HPDE6-E6E7 (cell line): ENCODE results near the gene PMVK.
"Not testable (repeated sequence)": the region's sequence is repeated elsewhere in the genome, so short reads cannot be mapped to it uniquely, and the experiment has no call there.

Experiments used
- DNase-seq: peaks from one replicate; pipeline ENCODE4 v3.0.0; 2011; ENCODE audit warnings: missing footprints; ENCODE audit errors: extremely low spot score

PMVK gene

GRCh38 chr1:154912755-154913154 is 23.8 kb downstream of the PMVK start:
- no peak for DNase-seq

- DNase-seq: no peak
Observed at GRCh38 chr1:154911691-154912550, 24.6 kb downstream of the PMVK start.

- peak; percentile 29 for DNase-seq
Observed at GRCh38 chr1:154910851-154911250, 25.7 kb downstream of the PMVK start.

- no peak for DNase-seq
Observed at GRCh38 chr1:154908937-154909336, 27.6 kb downstream of the PMVK start.

GRCh38 chr1:154908129-154908528 is 28.4 kb downstream of the PMVK start:
- not testable (repeated sequence) for DNase-seq

- no peak for DNase-seq
Observed at GRCh38 chr1:154906621-154907081, 29.9 kb downstream of the PMVK start.

GRCh38 chr1:154902938-154903566 is 33.5 kb downstream of the PMVK start:
- DNase-seq: no peak

GRCh38 chr1:154901591-154901990 is 34.9 kb downstream of the PMVK start:
- no peak for DNase-seq

- DNase-seq: no peak
Observed at GRCh38 chr1:154899041-154899440, 37.5 kb downstream of the PMVK start.

GRCh38 chr1:154896771-154897286 is 39.7 kb downstream of the PMVK start:
- DNase-seq: no peak

GRCh38 chr1:154895798-154896197 is 40.7 kb downstream of the PMVK start:
- no peak for DNase-seq

GRCh38 chr1:154891452-154891851 is 45.1 kb downstream of the PMVK start:
- DNase-seq: no peak

- no peak for DNase-seq
Observed at GRCh38 chr1:154888757-154889156, 47.8 kb downstream of the PMVK start.

GRCh38 chr1:154886281-154887015 is 50.1 kb downstream of the PMVK start:
- no peak for DNase-seq

- no peak for DNase-seq
Observed at GRCh38 chr1:154884869-154885701, 51.4 kb downstream of the PMVK start.

GRCh38 chr1:154883919-154884868 is 52.3 kb downstream of the PMVK start:
- DNase-seq: no peak

- no peak for DNase-seq
Observed at GRCh38 chr1:154881820-154882535, 54.5 kb downstream of the PMVK start.

- no peak for DNase-seq
Observed at GRCh38 chr1:154880671-154881070, 55.8 kb downstream of the PMVK start.

GRCh38 chr1:154879038-154879421 is 57.5 kb downstream of the PMVK start:
- no peak for DNase-seq
